ENCODE data around the gene CHST5.

DNA sequence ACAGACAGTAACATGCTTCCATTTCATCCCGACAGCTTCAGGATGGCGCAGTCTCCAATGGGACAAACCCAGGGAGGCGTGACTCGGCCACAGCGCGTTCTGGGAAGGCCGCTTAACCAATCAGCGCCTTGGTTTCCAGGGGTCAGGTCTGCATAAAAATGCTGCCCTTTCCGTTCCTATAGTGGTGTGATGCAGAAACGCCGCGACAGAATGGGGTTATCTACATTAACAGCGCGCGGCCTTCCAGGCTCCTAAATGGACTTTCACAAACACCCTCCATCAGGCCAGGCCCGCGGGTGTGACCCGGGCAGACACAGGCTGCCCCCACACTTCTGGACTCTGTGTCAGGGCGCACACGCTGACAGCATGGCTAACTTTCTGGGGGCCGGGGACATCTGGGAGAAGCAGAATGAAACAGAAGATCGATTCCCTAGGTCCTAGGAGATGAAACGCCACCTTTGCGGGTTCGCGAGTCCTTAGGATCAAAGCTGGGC, 19.4 kb upstream of the CHST5 start:
- TF ChIP-seq, protein P1, sequence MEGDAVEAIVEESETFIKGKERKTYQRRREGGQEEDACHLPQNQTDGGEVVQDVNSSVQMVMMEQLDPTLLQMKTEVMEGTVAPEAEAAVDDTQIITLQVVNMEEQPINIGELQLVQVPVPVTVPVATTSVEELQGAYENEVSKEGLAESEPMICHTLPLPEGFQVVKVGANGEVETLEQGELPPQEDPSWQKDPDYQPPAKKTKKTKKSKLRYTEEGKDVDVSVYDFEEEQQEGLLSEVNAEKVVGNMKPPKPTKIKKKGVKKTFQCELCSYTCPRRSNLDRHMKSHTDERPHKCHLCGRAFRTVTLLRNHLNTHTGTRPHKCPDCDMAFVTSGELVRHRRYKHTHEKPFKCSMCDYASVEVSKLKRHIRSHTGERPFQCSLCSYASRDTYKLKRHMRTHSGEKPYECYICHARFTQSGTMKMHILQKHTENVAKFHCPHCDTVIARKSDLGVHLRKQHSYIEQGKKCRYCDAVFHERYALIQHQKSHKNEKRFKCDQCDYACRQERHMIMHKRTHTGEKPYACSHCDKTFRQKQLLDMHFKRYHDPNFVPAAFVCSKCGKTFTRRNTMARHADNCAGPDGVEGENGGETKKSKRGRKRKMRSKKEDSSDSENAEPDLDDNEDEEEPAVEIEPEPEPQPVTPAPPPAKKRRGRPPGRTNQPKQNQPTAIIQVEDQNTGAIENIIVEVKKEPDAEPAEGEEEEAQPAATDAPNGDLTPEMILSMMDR (IDR thresholded peaks at IDR 0.05; ENCODE audit: poor library complexity) = no peak
- TF ChIP-seq EZH2phosphoT487 (IDR thresholded peaks at IDR 0.05; ENCODE audit: low read depth, severe bottlenecking, unreplicated experiment) = no peak

All from hepatocyte (in vitro differentiated cells).